NOMO-1 treated with DMSO at 0.1 percent for 48 hours (cell line): ENCODE results near the gene FANCC.

Experiments
- DNase-seq: peaks from one replicate; lab custom pipeline; 2025; ENCODE audit not compliant: unreplicated experiment; lab: John Stamatoyannopoulos, UW

The FANCC gene

GRCh38 chr9:95076696-95077052 lies 240.8 kb downstream of the FANCC start:
- no peak for DNase-seq

- no peak for DNase-seq
Measured at GRCh38 chr9:95075700-95076099, 241.8 kb downstream of the FANCC start.

DNA sequence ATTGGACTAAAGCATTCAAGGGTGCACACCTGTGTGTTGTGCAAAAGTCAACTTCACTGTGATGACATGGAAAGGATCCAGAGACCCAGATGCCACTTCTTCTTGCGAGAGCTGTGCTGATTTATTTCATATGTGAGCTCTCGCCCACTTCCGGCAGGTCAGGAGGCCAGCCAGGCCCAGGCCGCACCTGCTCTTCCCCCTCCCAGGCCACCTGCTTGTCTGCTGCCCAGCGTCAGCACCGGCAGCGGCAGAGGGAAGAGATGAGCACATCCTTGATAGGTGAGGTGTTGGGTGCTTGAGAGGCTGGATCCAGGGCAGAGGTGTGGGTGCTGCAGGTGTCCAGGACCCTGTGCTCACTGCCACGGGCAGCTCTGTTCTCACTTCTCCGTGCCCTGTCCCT lies 242.9 kb downstream of the FANCC start:
- DNase-seq: no peak

GRCh38 chr9:95073918-95074317 lies 243.6 kb downstream of the FANCC start:
- no peak for DNase-seq

DNA sequence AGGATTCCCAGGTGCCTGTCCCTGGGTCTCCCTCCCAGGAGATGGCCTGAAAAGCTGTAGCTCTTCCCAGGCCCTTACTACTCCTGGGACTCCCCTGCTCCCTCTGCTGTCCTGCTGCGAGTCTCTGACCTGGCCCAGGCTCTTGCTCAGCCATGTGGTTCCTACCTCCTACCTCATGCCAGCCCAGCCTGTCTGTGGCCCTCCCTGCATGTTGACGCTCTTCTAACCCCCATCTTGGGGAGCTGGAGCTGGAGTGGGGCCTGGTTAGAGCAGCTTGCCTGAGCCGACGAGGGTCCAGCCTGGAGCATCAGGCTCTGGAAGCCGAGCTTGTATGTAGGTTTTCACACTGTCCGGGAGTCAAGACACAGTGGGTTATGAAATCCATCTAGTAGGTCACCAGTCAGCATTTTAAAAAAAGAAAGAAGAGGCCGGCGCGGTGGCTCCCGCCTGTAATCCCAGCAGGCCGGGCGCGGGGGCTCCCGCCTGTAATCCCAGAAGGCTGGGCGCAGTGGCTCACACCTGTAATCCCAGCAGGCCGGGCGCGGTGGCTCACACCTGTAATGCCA lies 244.4 kb downstream of the FANCC start:
- DNase-seq: no peak

GRCh38 chr9:95071925-95072324 lies 245.6 kb downstream of the FANCC start:
- no peak for DNase-seq

DNA sequence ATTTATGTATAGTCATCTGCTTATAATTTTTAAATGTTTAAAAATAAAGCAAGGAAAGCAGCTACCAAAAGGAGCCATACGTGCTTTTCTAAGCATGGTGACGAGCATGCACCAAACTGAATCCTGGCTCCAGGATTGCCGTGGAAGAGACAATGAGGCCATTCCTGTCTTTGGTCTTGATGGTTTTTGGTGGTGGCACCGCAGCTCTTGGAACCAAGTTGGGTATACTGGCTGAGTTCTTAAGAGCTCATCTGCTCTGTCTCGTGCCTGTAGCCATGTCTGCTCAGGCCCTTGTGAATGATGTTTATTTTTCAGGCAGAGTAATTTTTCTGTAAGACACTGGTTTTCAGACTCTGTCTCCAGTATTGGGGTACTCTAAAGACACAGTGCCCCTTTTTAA lies 246.1 kb downstream of the FANCC start:
- DNase-seq: no peak

DNA sequence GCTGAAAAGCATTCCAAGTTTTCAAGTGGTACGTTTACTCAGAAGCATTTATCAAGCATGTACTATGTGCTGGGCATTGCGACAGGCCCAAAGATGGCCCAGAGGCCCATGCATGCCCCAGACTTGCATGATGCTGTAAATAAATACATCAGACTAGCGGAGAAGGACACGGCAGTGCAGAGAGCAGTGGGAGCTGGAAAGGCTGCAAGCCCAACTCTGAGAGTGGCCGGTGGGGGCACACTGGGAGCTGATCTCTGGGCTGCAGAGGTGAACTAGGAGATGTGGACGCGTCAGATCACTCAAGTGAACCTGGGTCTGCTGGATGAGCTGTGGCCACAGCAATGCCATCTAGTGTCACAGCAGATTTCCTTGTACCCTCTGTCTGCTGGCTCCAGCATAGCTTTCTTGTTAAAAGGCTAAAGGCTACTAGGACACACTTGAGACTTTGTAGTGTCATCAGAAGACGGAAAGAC lies 246.9 kb downstream of the FANCC start:
- DNase-seq: no peak

DNA sequence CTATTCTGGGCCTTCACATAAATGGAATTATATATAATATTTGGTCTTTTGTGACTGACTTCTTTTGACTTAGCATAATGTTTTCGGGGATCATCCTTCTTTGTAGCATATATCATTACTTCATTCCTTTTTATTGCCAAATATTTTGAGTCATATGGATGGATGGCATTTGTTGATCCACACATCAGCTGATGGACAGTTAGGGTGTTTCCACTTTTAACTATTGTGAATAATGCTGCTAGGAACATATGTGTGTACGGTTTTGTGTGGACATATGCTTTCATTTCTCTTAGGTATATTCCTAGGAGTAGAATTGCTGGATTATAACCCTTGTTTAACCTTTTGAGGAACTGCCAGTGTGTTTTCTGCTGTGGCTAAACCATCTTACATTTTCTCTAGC lies 249.6 kb downstream of the FANCC start:
- DNase-seq: no peak

- DNase-seq: no peak
Measured at GRCh38 chr9:95067057-95067456, 250.5 kb downstream of the FANCC start.

DNA sequence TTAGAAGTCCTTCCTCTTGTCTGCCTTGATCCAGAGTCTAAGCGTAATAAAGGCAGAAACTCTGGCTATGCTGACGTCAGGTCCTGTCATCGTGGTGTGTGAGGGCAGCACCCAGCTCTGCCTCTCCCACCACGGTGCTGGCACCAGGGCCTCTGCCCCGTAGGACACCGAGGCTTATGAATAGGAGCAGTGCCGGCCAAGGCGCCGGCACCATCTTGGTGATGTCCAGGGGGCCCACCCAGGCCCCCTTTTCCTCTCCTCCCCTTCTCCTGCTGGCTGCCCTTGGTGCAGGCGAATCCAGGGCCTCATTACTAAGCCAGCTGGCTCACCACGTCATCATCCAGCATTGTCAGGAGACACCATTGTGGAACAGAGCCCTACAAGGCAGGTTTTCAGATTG lies 252.3 kb downstream of the FANCC start:
- DNase-seq: no peak

DNA sequence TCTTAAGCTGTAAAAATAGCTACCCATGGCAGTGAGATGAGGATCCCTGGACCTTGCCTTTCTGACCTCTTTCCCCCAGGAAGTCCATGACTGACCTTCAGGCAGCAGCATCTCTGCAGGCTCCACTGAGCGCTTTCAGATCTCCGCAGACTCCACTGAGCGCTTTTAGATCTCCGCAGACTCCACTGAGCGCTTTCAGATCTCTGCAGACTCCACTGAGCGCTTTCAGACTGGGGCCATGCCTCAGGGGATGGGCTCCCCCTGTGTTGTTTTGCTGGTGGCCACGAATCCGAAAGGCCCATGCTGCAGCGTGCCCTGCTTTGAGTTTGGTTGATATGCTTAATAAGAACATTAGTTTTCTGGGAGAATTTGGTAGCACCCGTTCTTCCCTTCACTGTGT lies 254.2 kb downstream of the FANCC start:
- DNase-seq: no peak

DNA sequence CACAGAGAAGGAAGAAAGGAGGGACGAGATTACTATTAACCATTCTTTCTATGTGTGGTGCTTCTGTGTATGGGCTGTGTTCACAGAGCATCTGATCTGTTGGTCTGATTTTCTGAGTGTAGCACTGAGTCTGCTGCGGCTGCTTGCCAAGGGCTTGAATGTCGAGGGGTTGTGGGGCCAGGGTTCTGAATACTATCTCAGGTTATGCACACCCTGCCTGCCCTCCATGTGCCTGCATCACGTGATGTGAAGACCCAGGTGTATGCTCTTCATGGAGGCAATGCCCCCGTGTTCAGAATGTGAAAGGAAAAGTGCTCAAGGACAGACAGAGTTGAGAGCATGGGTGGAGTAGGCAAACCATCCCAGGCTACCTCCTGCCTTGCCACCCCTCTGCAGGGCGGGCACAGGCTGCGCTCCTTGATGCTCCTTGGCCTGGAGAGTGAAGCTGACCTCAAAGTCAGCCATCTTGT lies 254.9 kb downstream of the FANCC start:
- DNase-seq: no peak

DNA sequence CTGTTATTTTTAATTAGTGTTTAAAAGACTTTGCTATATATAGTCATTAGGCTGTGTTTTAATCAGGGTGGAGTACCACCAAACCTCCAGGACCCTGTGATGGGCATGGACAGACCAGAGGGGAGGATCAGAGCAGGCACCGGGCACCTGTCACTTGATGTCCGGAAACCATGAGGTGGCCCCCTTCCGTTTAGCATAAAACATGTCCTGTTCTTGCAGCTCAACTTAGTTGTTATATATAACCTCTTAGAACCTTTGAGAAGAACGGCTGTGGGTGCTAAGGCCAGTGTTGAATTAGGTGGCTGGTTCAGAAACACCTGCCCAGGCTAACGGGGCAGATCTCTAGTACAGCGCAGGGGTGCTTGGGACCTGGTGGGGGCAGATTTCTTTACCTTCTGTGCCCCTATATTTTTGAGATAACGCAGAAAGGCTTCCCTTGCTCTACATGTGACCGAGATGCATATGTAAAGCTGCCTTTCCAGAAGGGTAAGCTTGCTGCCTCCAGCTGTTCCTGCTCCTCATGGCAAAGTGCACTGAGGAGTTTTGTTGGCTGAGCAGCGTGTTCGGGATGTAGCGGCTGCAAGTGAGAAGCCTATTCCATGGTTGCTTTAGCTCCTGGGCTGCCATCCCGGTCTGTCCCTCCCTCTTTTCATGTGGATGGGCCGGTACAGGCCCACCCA lies 255.5 kb downstream of the FANCC start:
- no peak for DNase-seq

GRCh38 chr9:95060916-95061315 lies 256.6 kb downstream of the FANCC start:
- DNase-seq: no peak

DNA sequence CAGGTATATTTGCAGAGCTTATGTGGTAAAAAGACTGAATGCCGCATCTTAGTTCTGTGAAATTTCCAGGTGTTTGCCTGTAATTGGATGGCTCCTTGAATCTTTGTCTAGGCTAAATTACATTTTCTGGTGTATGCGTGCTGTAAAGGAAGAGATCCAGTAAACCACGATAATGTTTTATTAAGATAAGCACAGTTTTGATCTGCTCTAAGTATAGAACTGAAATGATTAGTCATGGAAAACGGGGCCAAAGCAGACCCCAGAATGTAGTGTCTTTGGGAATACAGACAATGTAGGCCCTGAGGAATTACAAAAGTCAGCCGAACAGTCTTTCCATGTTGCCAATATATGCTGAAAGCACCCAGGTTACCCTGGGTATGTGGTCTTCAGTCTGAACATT lies 257.3 kb downstream of the FANCC start:
- DNase-seq: no peak

- no peak for DNase-seq
Measured at GRCh38 chr9:95058795-95059386, 258.6 kb downstream of the FANCC start.

GRCh38 chr9:95058121-95058785 lies 259.3 kb downstream of the FANCC start:
- no peak for DNase-seq

DNA sequence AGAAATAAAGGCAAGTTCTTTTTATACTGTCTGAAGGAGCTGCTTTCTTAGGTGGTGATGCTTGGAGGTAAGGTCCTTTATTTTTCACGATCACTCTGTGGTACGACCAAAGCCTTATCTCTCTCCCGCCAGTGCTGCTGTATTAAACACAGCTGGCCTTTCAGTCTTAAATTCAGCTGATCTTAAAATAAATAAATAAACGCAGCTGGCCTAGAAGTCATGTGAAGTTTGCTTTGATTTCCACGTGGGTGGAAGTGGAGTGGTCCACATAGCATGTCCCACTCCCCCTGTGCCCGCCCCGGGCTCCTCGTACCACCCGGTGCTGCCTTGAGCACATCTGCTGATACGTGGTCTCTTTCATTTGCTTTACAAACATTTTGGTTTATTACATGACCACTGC lies 260.4 kb downstream of the FANCC start:
- DNase-seq: no peak

DNA sequence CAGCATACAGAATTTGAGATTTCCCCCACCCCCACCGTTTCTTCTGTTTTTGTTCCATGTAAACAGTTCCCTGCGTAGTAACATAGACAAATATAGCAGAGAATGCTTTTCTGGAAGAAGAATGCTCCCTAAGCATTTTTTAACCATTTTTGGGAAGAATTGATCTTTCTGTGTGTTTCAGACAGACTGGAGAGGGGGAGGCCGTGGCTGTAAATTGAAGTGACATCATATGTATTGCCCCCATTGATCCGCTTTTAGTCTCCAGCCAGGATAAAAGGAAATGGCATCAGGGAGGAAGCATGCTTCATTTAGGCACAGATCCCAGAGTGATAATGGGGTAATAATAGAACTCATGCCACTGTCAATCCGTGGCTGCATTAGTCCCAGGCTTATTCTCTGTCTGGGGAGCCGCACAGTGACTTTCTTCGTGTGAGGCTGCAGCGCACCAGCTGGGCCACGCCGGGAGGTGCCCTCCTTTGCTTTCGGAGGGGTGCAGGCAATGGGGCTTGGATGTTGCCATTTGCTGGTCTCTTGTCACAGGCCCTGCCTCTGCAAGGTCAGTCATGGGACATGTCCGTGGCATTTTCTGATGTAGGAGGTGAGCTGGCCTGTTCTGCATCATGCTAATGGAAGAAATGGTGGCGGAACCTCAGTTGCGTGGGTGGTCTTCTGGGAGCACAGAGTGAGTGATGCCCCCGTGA lies 261.5 kb downstream of the FANCC start:
- no peak for DNase-seq

DNA sequence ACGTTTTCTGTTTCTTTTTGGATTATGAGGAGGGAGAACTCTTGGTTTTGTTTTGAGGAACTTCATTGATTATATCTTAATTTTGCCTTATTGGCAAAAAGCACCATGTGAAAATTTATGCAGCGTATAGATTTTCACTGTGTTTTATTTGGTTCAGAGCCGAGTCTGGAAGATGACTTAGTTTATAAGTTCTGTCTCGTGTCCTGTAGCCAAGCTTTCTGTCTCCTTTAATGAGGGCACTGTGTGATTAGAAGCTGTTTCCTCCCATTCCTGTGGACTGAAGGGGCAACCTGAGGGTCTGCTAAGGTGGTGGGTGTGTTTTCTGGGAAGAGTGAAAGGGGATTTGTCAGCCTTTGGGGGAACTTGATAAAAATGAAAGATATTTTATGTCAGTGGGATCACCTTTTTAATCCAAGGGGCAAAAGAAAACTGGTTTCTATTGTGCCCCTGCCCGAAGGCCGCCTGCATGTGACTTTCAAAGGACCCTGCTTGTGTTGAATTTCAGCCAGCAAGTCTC lies 262.1 kb downstream of the FANCC start:
- DNase-seq: no peak
